ENCODE results near the gene TIMELESS.

DNA sequence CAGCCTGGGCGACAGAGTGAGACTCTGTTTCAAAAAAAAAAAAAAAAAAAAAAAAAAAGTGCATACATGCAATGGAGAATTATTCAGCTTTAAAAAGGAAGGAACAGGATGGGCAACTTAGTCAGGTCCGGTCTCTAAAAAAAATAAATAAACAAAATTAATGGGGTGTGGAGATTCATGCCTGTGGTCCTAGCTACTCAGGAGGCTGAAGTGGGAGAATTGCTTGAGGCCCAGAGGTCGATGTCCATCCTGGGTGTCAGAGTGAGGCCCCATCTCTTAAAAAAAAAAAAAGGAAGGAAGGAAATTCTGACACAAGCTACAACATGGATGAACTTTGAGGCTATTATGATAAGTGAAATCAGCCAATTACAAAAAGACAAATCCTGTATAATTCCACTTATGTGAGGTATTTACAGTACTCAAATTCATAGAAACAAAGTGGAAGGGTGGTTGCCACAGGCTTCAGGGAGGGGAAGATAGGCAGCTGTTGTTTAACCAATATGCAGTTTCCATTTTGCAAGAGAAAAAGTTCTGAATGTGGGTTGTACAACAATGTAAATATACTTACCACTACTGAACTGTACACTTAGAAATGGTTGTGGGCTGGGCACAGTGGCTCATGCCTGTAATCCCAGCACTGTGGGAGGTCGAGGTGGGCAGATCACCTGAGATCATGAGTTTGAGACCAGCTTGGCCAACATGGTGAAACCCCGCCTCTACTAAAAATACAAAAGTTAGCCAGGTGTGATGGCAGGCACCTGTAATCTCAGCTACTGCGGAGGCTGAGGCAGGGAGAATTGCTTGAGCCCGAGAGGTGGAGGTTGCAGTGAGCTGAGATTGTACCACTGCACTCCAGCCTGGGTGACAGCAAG lies 74.3 kb downstream of the TIMELESS start:
- TF ChIP-seq, protein P1, sequence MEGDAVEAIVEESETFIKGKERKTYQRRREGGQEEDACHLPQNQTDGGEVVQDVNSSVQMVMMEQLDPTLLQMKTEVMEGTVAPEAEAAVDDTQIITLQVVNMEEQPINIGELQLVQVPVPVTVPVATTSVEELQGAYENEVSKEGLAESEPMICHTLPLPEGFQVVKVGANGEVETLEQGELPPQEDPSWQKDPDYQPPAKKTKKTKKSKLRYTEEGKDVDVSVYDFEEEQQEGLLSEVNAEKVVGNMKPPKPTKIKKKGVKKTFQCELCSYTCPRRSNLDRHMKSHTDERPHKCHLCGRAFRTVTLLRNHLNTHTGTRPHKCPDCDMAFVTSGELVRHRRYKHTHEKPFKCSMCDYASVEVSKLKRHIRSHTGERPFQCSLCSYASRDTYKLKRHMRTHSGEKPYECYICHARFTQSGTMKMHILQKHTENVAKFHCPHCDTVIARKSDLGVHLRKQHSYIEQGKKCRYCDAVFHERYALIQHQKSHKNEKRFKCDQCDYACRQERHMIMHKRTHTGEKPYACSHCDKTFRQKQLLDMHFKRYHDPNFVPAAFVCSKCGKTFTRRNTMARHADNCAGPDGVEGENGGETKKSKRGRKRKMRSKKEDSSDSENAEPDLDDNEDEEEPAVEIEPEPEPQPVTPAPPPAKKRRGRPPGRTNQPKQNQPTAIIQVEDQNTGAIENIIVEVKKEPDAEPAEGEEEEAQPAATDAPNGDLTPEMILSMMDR (IDR thresholded peaks at IDR 0.05) = no peak
- TF ChIP-seq POLR2A (IDR thresholded peaks at IDR 0.05) = no peak
- no peak for TF ChIP-seq POLR2AphosphoS5 (IDR thresholded peaks at IDR 0.05)

All from gastroesophageal sphincter (tissue), 3 donors.